WTC11 (cell line): Measurements from ENCODE around the gene ZNF442. TPM values are rescaled to one million over a fixed set of nuclear protein-coding genes. Genes with fewer than 3 reads are reported as not detected.
A peak's percentile ranks its signal among the peaks of the same experiment; 100 is the strongest.
"Not testable (repeated sequence)": the region's sequence is repeated elsewhere in the genome, so short reads cannot be mapped to it uniquely, and the experiment has no call there.

Source experiments
- ATAC-seq: fragments of 200-7000 bp; cut with Tn5 transposase; 2 replicates; pipeline ENCODE4 v1.10.0; 2021; ENCODE audit warnings: mild to moderate bottlenecking, moderate library complexity
- CTCF ChIA-PET: fragments of 300-600 bp; sonication (Branson Sonifier 250); formaldehyde crosslinking; loops from one replicate; lab custom pipeline; 2021; ENCODE audit warnings: antibody characterized with exemption; lab: Charles Lee
- POLR2A ChIA-PET: fragments of 350-600 bp; sonication (Branson Sonifier 250); formaldehyde crosslinking; loops from one replicate; lab custom pipeline; 2021; ENCODE audit warnings: antibody characterized with exemption; lab: Charles Lee
- DNase-seq: peaks from one replicate; pipeline ENCODE4 v3.0.0; 2021; ENCODE audit warnings: low spot score
- H3K27ac Mint-ChIP-seq: 2 replicates; pipeline ENCODE4 v1.8.0; 2021; ENCODE audit warnings: mixed read lengths
- H3K27me3 Mint-ChIP-seq: 2 replicates; pipeline ENCODE4 v1.8.0; 2021; ENCODE audit warnings: low read depth, mild to moderate bottlenecking, moderate library complexity, mixed read lengths
- H3K36me3 Mint-ChIP-seq: 2 replicates; pipeline ENCODE4 v1.8.0; 2021; ENCODE audit warnings: mixed read lengths
- H3K4me1 Mint-ChIP-seq: 2 replicates; pipeline ENCODE4 v1.8.0; 2022; ENCODE audit warnings: mixed read lengths
- H3K4me3 Mint-ChIP-seq: 2 replicates; pipeline ENCODE4 v1.8.0; 2021; ENCODE audit warnings: mild to moderate bottlenecking, moderate library complexity, mixed read lengths
- H3K9me3 Mint-ChIP-seq: 2 replicates; pipeline ENCODE4 v1.8.0; 2021; ENCODE audit warnings: mixed read lengths
- NR2C2 ChIP-seq: sonication (generic); formaldehyde crosslinking; IDR thresholded peaks from 2 replicates; pipeline ENCODE4 v1.8.0; 2022; ENCODE audit warnings: mild to moderate bottlenecking, missing genetic modification reagents
- SMAD3 ChIP-seq: sonication (generic); formaldehyde crosslinking; IDR thresholded peaks from 2 replicates; pipeline ENCODE4 v1.8.0; 2022; ENCODE audit warnings: missing genetic modification reagents, mild to moderate bottlenecking, borderline replicate concordance
- SOX15 ChIP-seq: fragments of 250-450 bp; sonication (Bioruptor Pico); IDR thresholded peaks from 2 replicates; pipeline ENCODE4 v1.9.0; 2021; ENCODE audit warnings: mild to moderate bottlenecking
- ZNF121 ChIP-seq: sonication (generic); formaldehyde crosslinking; IDR thresholded peaks from 2 replicates; pipeline ENCODE4 v1.8.0; 2023; ENCODE audit warnings: missing genetic modification reagents
- ZNF423 ChIP-seq: fragments of 250-450 bp; sonication (Bioruptor Pico); IDR thresholded peaks from 2 replicates; pipeline ENCODE4 v2.1.2; 2022; ENCODE audit warnings: mild to moderate bottlenecking, moderate library complexity
- total RNA-seq: library from RNA; stranded (reverse); gene quantifications from 3 replicates; pipeline ENCODE4 v1.2.3, GENCODE V29; 2021
- TF ChIP-seq, protein P1 (sequence below): sonication (generic); formaldehyde crosslinking; IDR thresholded peaks from 2 replicates; pipeline ENCODE4 v1.8.0; 2023; ENCODE audit warnings: missing genetic modification reagents
- TF ChIP-seq, protein P2 (sequence below): sonication (generic); formaldehyde crosslinking; IDR thresholded peaks from 2 replicates; pipeline ENCODE4 v1.8.1; 2023; ENCODE audit warnings: mild to moderate bottlenecking, missing genetic modification reagents, moderate library complexity
- TF ChIP-seq, protein P3 (sequence below): fragments of 250-450 bp; sonication (Bioruptor Pico); IDR thresholded peaks from 2 replicates; pipeline ENCODE4 v1.9.0; 2021; ENCODE audit warnings: mild to moderate bottlenecking

ZNF442 gene
- total RNA-seq, 1 experiment from 2014 or later: 1.9 TPM

DNA sequence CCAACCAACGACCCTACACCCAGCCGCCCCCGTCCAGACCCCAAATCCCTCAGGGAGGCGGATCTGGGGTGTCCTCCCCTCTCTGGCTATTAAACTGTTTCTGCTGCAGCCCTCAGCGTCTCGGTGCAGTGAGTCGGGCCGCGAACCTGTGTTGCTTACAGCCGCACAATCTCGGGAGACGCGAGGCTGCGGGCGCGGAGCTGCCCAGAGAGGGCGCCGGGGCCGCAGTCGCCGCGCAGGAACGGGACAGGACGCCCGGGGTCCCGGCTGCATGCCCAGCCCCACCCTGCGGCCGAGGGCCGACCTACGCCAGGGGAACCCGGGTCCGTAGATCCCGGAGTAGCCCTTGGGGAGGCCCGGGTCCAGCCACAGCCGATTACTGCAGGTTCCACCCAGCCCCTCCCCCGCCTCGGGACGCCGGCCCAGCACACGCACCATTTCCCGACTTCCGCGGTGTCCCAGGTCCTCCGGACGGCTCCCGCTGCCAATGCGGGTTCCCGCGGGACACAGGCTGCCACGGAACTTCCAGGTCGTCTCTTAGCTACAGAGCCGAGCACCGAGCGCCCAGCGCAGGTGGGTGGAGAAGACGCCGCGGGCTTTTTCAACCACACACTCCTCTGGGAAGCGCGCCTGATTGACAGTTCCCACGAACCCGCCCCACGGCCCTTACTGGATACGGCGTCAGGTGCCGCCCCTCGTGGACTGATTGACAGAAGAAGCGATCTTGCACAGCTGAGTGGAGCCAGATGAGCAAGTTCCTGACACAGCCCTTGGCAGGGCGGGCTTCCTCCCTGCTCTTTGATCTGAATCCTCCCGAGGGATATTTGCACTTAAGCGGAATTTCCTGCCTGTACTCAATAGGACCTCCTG, 35.4 kb upstream of the ZNF442 start, which contains the start of gene ZNF799 (continued):
- TF ChIP-seq, protein P1, sequence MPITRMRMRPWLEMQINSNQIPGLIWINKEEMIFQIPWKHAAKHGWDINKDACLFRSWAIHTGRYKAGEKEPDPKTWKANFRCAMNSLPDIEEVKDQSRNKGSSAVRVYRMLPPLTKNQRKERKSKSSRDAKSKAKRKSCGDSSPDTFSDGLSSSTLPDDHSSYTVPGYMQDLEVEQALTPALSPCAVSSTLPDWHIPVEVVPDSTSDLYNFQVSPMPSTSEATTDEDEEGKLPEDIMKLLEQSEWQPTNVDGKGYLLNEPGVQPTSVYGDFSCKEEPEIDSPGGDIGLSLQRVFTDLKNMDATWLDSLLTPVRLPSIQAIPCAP: no peak
- TF ChIP-seq SMAD3 (CRISPR knock-in tag) (0 out of 2 replicates have a peak, but pooled peaks have one; percentile 17), ZNF423 (CRISPR knock-in tag) (no peak), ZNF121 (CRISPR knock-in tag) (no peak)
- TF ChIP-seq, protein P2, sequence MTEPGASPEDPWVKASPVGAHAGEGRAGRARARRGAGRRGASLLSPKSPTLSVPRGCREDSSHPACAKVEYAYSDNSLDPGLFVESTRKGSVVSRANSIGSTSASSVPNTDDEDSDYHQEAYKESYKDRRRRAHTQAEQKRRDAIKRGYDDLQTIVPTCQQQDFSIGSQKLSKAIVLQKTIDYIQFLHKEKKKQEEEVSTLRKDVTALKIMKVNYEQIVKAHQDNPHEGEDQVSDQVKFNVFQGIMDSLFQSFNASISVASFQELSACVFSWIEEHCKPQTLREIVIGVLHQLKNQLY (CRISPR knock-in tag): no peak

DNA sequence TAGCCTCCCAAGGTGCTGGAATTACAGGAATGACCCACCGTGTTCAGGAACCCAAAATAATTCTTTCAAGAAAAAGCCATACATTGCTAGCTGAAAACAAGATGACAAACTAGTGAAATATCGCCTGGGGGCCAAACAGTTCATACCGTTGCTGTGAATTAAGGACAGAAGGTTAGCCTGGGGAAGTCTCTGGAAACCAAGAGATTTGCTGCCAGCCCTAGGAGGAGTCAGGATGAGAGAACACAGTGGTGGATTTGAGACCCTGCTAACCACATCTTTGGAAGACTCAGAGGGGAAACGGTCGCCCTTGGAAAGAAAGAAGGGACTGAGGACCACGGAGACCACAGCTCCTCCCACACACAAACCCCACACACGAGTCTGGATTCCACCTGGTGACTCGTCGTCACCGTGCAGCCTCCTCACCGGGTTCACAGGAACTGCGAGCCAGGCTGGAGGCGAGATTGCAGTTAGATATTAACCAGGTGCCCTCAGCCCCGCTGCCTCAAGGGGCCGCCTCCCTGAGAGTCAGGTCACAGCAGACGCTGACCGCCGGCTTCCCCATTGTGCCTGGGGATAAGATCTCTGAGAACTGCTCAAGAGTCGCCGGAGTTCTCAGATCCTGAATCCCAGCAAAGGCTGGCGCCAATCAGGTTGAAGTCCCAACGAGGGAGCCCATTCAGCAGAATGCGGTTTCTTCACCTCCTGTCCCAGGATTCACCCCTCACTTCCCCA, 34.6 kb upstream of the ZNF442 start:
- H3K36me3 Mint-ChIP-seq, H3K27me3 Mint-ChIP-seq, H3K4me1 Mint-ChIP-seq, CTCF ChIA-PET: not testable (repeated sequence)
- POLR2A ChIA-PET: interaction anchor here (0.6 to 1.7 kb wide), 3 partner anchors 35 to 104 kb away, joined by 3 to 7 read pairs (median 7); partner anchors contain the start of genes ZNF442 and ZNF443
- H3K27ac Mint-ChIP-seq: 0 out of 2 replicates have a peak overlapping the region, but pooled peaks have one; percentile 41
- DNase-seq: peak; percentile 60
- H3K4me3 Mint-ChIP-seq: peak overlapping the region; percentile 86
- ATAC-seq: peak; percentile 66
- peaks cover 21% of the 10 kb centered on the region for H3K9me3 Mint-ChIP-seq

DNA sequence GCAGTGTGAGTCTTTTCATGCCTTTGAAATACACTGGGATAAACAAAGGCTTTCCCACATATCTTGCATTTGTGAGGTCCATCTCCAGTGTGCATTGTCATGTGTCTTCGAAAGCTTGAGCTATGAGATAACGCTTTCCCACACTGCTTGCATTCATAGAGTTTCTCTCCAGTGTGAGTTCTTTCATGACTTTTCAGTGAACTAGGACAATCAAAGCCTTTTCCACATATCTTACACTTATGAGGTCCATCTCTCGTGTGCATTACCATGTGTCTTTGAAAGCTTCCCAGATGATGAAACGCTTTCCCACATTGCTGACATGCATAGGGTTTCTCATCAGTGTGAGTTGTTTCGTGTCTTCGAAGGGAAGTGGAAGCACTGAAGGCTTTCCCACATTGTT, 25.7 kb upstream of the ZNF442 start:
- POLR2A ChIA-PET, CTCF ChIA-PET, ATAC-seq, H3K4me1 Mint-ChIP-seq, H3K27me3 Mint-ChIP-seq, DNase-seq, H3K4me3 Mint-ChIP-seq: not testable (repeated sequence)
- Mint-ChIP-seq H3K27ac (peak overlapping the region; percentile 23), H3K9me3 (peaks cover 23% of the 10 kb centered on the region), H3K36me3 (peaks cover 42% of the 10 kb centered on the region)

DNA sequence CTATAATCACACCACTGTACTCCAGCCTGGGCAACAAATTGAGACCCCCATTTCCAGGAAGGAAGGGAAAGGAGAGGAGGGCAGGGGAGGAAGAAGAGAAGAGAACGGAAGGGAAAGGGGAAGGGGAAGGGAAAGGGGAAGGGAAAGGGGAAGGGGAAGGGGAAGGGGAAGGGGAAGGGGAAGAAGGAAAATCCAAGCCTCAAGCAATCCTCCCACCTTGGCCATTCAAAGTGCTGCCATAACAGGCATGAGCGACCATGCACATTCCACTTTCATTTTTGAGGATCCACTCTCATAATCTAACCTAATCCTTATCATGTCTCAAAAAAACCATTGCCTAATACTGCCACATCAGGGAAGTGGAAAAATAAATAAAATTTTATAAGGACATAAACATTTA, 20.9 kb upstream of the ZNF442 start:
- H3K36me3 Mint-ChIP-seq: peaks cover 31% of the 10 kb centered on the region
- CTCF ChIA-PET: not testable (repeated sequence)

DNA sequence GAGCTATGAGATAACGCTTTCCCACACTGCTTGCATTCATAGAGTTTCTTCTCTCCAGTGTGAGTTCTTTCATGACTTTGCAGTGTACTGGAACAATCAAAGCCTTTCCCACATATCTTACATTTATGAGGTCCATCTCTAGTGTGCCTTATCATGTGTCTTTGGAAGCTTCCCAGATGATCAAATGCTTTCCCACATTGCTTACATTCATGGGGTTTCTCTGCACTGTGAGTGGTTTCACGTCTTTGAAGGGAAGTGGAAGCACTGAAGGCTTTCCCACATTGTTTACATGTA, 14.9 kb upstream of the ZNF442 start:
- POLR2A ChIA-PET: no interaction called here
- H3K9me3 Mint-ChIP-seq: peaks cover 52% of the 10 kb centered on the region
- H3K36me3 Mint-ChIP-seq: peaks cover 28% of the 10 kb centered on the region
- no peak overlapping the region for H3K27ac Mint-ChIP-seq
- no peak for ATAC-seq
- no peak overlapping the region for H3K4me3 Mint-ChIP-seq
- no peaks in the 10 kb centered on the region; the same call in none of the 2 replicates for H3K27me3 Mint-ChIP-seq
- TF ChIP-seq NR2C2 (CRISPR knock-in tag) (no peak), SOX15 (CRISPR knock-in tag) (no peak)
- TF ChIP-seq, protein P3, sequence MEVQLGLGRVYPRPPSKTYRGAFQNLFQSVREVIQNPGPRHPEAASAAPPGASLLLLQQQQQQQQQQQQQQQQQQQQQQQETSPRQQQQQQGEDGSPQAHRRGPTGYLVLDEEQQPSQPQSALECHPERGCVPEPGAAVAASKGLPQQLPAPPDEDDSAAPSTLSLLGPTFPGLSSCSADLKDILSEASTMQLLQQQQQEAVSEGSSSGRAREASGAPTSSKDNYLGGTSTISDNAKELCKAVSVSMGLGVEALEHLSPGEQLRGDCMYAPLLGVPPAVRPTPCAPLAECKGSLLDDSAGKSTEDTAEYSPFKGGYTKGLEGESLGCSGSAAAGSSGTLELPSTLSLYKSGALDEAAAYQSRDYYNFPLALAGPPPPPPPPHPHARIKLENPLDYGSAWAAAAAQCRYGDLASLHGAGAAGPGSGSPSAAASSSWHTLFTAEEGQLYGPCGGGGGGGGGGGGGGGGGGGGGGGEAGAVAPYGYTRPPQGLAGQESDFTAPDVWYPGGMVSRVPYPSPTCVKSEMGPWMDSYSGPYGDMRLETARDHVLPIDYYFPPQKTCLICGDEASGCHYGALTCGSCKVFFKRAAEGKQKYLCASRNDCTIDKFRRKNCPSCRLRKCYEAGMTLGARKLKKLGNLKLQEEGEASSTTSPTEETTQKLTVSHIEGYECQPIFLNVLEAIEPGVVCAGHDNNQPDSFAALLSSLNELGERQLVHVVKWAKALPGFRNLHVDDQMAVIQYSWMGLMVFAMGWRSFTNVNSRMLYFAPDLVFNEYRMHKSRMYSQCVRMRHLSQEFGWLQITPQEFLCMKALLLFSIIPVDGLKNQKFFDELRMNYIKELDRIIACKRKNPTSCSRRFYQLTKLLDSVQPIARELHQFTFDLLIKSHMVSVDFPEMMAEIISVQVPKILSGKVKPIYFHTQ (CRISPR knock-in tag): no peak
- TF ChIP-seq, all 79 proteins: peak for 0
- CTCF ChIA-PET: no interaction called here
- no peak for DNase-seq
- H3K4me1 Mint-ChIP-seq: no peaks in the 10 kb centered on the region

More for the DNA sequence above, 20.9 kb upstream of the ZNF442 start:
- not testable (repeated sequence) for H3K4me3 Mint-ChIP-seq, ATAC-seq, H3K4me1 Mint-ChIP-seq, H3K27me3 Mint-ChIP-seq, DNase-seq, H3K27ac Mint-ChIP-seq
- H3K9me3 Mint-ChIP-seq: peaks cover 22% of the 10 kb centered on the region
- POLR2A ChIA-PET: interaction anchor here (1.1 to 1.2 kb wide), 2 partner anchors 15 to 93 kb away, joined by 3 to 7 read pairs; partner anchors contain the start of gene ZNF799
